Embryonic facial prominence (tissue), 1 donor: ENCODE measurements around the gene CLSTN3.
A peak's percentile ranks its signal among the peaks of the same experiment; 100 is the strongest.

Experiments
- DNase-seq: peaks from one replicate; pipeline ENCODE4 v3.0.0-alpha.2; 2016; ENCODE audit errors: extremely low spot score

CLSTN3 gene

DNA sequence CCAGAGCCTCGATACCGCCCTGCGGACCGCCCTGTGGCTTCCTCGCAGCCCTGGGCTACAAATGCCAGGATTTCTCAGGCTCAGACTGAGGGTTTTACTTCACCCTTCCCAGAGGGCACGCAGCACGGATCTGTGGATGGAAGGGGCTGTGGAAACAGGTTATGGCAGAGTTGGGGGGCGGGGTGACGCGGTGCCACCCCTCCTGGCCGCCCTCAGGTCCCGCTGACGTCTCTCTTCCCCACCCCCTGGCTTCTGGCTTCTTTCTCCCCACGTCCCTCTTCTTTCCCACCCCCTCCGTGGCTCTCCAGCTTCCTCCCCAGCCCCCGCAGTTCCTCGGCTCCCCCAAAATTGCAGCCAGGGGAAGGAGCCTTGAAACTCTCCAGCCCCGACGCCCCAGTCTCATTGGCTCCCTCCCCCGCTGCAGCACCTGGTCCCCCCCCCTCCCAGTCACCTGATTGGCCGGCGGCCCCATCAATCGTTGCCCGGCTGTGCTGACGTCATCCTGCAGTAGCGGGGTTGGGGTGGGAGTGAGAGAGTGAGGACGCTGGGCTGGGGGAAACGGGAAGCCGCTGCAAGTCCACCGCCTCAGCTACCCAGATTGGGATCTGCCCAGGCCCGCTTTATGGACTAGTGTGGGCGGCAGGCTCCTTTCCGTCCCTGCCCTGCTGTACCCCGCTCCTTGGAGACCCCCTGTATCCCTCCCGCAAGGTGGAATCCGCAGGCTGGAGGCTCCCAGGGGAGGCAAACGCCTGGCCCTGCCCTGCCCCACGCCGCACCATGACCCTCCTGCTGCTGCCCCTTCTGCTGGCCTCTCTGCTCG, at the start of gene CLSTN3:
CLSTN3 (plus strand) TSS at position 500 of the 820 bp plus-strand sequence; CDS start at position 778, 278 bp downstream.
- DNase-seq: peak; percentile 88

DNA sequence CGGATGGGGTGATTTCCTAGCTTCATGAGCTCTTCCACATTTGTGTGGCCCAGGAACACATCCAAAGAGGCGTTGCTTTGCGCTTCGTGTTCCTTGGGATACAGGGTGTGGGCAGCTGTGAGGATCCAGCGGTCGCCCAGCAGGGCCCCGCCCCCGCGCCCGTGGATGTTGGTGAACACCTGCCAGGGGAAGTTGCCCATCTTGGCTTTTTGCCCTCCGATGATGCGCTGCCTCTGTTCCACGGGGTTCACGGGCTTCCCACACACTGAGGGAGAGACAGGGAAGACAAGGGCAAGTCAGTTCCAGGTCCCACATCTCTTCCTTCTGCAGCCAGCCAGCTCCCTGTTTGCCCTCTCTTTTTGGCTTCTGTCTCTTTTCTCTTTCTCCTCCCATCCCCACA, 49.1 kb upstream of the CLSTN3 start:
- DNase-seq: no peak

DNA sequence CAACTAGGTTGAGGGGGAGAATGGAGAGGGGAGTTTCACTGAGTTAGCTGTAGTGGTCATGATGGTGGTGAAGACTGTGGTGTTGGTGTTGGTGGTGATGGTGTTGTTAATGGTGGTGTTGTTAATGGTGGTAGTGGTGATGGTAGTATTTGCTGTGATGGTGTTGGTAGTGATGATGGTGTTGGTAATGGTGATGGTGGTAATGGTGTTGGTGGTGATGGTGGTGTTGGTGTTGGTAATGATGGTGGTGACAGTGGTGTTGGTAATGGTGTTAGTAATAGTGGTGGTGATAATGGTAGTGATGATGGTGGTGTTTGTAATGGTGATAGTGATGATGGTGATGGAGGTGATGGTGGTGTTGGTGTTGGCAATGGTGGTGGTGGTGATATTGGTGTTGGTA, 47.0 kb upstream of the CLSTN3 start:
- no peak for DNase-seq

DNA sequence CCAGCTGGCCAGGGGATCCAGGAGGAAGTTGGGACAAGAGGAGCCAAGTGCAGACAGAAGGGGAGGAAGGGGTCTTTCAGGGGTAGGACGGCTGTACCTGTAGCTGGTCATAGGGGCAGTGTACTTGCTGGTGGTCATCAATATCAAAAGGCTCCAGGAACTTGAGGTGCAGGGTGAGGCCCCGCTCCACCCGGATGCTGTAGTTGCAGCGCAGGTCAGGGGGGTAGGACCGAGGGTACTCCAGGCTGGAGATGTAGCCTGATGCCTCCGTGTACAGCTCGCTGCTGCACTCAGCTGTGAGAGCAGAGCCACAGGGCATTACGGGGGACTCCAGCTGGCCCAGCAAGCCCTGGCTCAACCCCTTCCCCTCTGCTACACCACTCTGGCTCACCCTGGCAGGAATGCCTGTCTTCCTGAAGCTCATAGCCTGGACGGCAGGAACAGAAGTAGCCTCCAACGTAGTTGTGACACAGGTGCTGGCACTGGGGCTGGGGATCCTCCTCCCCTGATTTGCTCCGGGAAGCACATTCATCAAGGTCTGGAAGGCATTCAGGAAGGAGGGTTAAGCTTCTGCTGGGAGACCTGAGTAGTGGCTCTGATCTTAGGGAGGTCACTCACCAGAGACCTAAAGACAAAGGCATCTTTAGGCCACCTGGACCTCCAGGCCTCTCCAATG, 40.8 kb upstream of the CLSTN3 start:
- DNase-seq: no peak

DNA sequence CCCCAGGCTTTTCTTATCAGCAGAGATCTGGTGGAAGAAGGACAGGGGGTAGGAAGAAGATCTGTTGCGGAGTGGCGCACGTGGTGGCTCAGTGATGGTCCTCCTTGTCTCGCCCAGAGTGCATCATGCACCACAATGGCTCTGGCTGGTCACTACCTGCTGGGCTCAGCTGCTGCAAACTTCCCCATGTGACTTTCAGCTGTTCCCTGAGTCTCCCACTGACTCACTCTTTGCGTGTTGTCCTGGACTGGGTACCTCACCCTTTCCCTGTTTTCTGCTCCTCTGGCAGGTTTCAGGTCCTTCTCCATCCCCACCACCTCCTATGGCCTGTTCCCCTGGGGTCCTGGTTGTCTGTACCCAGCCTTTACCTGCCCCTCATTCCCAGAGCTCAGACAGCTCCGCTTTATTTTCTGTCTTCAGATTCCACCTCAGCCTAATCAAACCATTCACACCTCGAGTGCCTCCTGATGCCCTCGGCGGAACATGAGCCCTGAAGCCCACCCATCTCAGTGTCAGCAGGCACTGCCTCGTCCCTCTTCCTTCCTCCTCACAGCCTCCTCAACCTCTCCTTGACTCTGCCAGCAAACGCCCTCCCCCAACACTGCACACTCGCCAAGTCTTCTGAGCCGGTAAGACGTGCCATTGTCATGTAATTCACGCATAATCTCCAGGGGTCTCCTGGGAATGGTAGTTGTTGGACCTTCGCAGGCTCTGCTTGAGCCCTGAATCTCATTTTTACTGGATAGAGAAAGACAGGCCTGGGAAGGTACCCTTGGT, 39.8 kb upstream of the CLSTN3 start:
- no peak for DNase-seq

DNA sequence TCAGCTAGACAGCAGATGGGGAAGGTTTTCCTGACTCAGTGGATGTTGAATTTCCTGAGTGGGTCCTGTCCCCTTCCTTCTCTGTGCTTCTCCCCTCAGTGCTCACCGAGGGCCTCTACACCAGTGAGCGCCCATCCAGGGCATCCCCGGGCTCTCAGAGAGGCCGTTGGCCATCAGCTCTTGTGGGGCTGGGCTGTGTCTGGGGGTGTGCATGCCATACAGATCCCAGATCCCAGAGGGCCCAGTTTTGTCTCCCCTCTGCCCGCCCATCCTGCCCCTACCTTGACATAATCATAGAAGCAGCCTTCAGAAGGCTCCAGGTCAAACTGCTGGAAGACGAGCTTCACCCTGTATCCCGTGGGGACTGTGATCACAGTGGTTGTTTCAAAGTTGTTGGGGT, 39.0 kb upstream of the CLSTN3 start:
- DNase-seq: no peak

DNA sequence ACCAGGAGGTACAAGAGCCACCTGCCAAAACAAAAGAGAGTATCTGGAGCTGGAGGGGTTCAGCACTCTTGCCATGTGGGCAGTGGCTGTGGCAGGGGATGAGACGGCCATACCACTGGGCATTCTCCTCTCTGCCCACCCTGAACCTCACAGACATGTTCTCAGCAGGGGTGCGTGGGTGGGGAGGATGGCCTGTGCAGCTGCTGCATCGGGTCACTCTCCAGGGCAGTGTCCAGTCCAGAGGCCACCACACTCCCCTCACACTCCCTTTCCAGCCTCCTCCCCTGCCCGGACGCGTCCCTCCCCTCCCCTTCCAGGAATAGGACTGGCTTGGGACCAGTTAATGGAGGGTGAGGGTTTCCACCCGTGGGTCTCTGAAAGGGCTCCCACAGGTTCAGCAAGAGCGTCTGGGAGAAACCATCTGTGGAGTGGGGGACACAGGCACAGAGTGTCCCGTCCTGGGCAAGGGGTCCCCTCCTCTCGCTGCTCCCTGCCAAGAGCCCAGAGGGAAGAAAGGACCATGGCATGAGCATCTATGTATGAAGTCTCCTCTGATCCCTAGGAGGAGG, 38.4 kb upstream of the CLSTN3 start:
- DNase-seq: no peak

DNA sequence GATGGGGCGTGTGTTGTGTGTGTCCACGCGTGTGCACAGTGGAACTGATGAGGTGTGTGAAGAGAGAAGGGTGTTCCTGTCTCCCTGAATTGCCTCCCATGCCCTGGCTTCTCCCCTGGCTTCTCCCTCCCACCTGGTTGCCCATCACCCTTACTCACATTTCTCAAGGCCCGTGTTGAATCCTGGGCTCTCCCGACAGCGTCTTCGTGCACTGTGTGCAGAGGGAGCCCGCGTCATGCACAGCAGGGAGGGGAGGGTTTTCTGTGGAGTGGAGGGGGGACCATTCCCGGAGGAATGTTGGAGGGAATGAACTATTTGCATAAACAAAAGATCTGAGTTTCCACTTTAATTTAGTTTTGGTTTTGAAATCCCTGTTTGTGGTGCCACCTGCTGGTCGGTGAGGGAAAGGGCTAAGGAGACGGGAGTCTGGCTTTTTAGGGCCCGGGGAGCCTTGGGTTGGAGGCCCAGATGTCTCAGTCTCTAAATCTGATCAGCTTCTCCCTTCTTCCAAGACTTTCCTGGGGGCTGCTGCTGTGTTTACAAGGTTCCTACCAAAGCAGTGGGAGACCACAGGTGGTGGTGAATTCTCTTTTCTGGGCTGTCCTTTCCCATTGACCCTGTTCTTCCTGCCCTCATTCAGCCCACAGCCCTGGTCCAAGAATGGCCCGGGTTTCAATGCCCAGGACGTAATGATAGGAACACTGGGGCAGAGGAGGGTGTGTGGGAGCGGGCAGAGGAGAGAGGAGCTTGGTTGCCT, 37.8 kb upstream of the CLSTN3 start, which contains the start of gene C1R:
C1R (minus strand) TSS at position 217 of the 757 bp plus-strand sequence; CDS start at position 160, 57 bp downstream.
- DNase-seq: peak; percentile 61

DNA sequence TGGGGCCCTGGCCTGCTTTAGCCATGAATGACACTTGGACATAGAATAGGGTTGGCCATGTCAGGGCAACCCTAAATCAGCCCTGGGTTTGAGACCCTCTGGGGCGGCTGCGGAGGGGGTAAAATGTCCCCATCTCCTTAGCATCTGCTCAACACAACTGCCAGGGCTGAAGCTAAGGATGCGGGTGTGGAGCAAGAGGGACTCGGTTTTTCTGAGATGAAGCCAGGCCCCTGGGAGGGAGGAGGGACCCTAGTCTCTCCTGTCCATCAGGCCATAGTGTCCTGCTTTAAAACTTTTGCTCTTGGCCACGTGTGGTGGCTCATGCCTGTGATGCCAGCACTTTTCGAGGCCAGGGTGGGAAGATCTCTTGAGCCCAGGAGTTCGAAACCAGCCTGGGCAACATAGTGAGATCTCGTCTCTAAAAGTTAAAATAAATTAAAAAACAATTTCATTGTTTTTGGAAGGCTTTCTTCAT, 37.1 kb upstream of the CLSTN3 start:
- no peak for DNase-seq

DNA sequence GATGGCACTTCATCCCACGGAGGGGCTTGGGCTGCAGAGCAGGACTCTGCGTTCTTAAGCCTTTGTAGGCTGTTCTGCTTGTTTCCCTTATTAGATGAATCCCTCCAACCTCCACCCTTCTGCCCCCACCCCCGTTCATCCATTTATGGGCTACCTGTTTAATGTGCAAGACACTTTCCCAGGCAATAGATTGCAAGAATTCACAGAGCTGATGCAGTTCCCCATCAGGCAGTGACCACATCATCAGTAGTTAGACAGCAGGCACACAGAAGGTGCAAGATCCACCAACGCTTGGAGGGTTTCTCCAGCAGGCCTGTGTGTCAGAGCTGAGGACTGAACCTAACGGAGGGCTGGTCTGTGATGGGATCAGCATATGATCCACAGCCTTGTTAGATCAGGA, 36.7 kb upstream of the CLSTN3 start:
- DNase-seq: no peak

DNA sequence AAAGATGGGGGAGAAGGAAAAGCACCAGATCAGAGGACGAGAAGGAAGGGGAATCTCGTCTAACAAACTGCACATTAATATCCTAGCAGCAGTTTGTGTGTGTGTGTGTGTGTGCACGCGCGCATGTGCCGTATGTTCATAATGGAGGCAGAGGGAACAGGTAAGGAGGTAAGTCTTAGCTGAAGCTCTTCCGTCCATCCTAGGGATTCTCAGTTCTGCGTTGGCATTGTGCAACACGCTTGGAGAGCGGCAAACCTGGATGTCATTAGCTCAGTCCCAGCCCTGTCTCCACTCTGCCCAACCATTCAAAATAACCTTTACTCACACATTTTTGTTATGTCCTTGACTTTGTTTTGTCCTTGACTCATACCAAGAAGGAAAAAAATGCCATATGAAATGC, 36.3 kb upstream of the CLSTN3 start:
- DNase-seq: no peak

DNA sequence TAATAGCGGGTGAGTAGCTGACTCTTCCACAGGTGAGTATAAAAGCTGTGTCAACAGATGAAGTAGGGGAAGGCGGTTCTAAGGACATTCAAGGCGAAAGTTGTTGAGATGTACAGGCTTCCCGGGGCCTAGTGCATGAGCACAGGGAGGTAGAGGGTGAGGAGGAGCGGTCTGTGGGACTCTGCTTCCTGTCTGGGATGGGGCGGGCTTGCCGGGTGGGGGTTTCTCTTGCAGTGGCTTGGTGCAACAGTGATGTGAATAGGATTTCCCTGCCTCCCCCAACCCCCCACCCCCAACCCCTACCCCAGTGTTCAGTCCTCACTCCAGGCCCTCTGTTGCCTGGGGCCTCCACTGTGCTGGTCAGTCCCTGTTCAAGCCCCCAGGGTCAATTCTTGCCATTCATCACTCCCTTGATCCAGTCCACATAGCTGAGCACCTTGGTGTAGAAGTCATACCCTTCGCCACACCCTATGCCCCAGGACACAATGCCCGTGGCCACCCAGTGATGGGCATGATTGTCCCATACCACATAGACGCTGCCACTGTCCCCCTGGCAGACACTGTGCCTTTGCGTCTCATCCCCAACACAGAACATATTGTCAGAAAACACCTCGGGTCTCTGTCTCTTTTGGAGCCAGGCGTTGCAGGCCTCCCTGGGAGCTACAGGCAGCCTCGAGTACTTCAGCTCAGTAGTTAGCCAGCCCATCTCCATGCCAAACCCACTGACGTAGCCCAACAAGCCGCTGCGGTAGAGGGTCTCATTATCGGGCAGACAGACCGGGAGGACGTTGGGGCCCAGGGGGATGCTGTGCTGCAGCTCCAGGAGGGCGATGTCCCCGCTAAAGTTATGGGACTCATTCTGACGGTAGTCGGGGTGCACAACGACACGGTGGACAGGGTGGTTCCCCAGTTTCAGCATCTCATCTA, 33.9 kb upstream of the CLSTN3 start:
- no peak for DNase-seq

DNA sequence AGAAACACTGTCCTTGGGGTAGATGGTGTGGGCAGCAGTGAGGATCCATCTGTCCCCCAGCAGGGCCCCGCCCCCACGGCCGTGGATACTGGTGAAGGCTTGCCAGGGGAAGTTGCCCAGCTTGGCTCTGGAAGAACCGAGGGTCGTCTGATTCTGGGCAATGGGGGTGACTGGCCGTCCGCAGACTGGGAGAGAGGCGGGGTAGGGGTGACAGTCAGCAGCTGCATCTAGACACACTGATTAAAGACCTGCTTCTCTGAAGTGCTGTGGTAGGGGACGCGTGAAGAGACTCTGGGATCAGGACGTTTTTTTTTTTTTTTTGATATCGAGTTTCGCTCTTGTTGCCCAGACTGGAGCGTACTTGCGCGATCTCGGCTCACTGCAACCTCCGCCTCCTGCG, 33.2 kb upstream of the CLSTN3 start:
- no peak for DNase-seq

DNA sequence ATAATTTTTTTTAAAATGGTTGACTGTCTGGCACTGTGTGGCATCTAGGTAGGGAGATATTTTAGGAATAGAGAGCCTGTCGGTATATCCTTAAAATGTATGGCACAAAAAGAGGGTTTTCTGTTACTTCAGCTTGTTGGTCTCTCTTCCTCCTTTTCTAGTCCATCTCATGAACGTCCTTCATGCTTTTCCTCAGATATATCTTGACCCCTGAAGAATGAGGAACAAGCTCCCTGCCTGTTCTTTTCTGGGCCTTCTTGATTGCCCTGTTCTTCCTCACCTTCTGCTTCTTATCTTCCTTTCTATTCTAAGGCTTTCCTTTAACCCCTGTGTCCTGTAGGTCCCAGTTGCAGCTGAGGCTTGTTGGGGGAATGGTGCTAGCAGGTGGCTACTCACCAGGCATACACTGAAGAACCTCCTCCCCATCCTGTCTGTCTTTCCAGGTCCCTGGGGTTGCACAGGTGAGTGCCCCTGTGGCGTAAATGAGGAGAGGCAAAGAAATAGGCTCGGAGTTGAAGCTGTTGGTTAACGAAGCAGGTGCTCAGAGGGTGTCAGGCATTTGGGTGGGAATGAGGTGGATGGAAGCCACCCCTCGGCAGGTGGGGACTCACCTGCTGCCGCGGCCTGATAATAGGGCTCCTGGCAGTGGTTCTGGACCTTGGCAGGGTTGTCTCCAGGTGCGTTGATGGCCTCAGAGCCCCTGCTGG, 30.7 kb upstream of the CLSTN3 start:
- DNase-seq: no peak

DNA sequence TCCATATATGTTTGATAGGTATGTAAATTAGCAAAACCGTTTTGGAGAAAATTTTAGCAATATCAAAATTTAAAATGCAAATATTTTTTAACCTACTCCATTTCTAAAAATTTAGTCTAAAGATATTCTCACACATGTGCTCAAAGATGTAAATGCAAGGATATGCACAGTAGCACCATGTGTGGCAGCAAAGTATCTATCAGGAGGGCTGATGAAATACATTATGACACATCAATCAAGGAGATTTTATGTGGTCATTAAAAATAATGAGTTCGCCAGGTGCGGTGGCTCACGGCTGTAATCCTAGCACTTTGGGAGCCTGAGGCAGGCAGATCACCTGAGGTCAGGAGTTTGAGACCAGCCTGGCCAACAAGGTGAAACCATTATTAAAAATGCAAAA, 29.9 kb upstream of the CLSTN3 start:
- DNase-seq: no peak

DNA sequence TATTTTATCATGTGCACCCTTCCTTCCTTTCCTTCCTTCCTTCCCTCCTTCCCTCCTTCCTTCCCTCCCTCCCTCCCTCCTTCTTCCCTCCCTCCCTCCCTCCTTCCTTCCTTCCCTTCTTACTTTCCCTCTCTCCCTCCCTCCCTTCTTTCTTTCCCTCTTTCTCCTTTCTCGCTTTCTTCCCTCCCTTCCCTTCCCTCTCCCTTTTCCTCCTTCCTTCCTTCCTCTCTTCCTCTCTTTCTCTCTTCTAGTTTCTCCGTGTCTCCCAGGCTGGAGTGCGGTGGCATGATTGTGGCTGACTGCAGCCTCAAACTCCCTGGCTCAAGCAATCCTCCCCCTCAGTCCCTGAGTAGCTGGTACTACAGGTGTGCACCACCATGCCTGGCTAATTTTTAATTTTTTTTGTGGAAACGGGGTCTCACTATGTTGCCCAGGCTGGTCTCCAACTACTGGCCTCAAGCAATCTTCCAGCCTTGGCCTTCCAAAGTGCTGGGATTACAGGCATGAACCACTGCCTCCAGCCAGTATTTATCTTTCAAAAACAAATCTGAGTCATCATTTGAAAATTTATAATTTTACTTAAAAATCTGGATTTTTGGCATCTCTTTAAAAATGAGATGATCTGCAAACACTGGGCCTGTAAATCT, 29.0 kb upstream of the CLSTN3 start:
- no peak for DNase-seq

DNA sequence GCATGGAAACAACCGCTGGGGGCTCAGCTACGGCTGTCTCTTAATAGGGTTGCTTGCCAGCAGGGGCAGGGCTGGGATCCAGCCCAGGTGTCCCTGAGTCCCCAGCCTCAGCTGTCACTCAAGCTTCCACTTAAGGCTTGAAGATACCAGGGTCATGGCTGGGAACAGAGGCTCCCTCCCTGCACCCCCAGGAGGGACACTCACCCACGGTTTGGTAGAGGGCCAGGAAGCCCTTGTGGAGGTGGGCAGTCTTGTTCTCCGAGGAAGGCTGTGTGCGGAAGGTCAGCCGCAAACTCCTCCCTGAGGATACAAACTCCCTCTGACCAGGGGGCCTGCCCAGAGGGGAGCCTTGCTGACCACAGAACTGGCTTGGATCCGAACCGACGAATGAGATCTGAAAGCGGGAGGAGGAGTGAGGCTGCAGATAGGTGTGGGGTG, 28.5 kb upstream of the CLSTN3 start:
- no peak for DNase-seq

DNA sequence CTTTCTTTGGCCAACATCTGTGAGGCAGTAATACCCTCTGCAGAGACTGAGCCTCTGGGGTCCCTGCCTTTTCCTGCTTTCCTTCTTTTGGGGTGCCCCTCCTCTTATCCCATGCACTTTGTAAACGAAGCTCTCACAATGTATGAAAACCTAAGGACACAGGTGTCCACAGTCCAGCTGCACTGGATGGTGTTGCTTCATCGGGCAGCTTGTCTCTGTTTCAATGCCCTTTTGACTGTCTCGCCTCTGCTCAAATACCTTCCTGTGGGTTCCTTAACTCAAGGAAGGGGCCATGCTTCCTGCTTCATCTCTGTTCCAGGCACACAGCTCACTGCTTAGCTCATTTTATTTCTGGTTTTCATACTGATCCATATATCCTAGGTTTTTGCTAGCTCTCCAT, 27.6 kb upstream of the CLSTN3 start:
- DNase-seq: no peak
